ENCODE results near the gene MEGF11.

DNA sequence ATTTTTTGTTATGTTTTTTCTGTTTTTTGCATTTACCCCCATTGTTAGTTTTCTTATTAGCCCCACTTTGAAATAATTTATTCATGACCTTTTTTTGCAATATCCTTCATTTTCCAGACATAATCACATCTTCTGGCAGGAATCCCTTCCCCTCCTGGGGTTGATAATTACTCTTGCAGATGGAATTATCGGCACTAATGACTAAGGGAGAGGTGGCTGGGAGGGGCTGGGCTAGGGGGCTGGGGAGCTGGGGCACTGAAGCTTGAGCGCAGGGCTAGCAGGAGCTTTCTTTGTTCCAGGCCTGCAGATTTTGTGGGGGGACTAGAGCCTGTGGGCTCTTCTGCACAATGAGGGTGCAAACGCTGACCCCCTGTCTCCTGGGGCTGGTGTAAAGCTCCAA is 306.5 kb downstream of the MEGF11 start:
- TF ChIP-seq EZH2 (IDR thresholded peaks at IDR 0.05) (no peak), POLR2AphosphoS5 (IDR thresholded peaks at IDR 0.05; ENCODE audit: borderline replicate concordance, low read depth, low read length) (no peak), FOXP2 (optimal IDR thresholded peaks at IDR 0.05; ENCODE audit: control extremely low read depth, extremely low read length, insufficient read depth) (no peak)
